ENCODE measurements around the gene PCBP4. TPM values are rescaled to one million over a fixed set of nuclear protein-coding genes. Genes with fewer than 3 reads are reported as not detected.
A peak's percentile ranks its signal among the peaks of the same experiment; 100 is the strongest.

The PCBP4 gene
- total RNA-seq, 1 donor, result 29.4 TPM

- H3K4me3 ChIP-seq (ENCODE audit: low read depth, low read length), result no peak overlapping the region
- no peak for DNase-seq (ENCODE audit: low read depth)
- no peak for TF ChIP-seq CTCF (IDR thresholded peaks at IDR 0.05; ENCODE audit: insufficient read depth, low read depth, low read length)
These were observed 40.0 kb upstream of the PCBP4 start for GRCh38 chr3:52007291-52007690.

GRCh38 chr3:52006820-52007133, 39.5 kb upstream of the PCBP4 start:
- H3K4me3 ChIP-seq (ENCODE audit: low read depth, low read length), result no peak overlapping the region
- no peak for TF ChIP-seq CTCF (IDR thresholded peaks at IDR 0.05; ENCODE audit: insufficient read depth, low read depth, low read length)
- DNase-seq (ENCODE audit: low read depth), result no peak

GRCh38 chr3:52006017-52006819, 39.0 kb upstream of the PCBP4 start:
- H3K4me3 ChIP-seq (ENCODE audit: low read depth, low read length), result no peak overlapping the region
- TF ChIP-seq CTCF (IDR thresholded peaks at IDR 0.05; ENCODE audit: insufficient read depth, low read depth, low read length), result no peak
- no peak for DNase-seq (ENCODE audit: low read depth)

- DNase-seq (ENCODE audit: low read depth), result no peak
- H3K4me3 ChIP-seq (ENCODE audit: low read depth, low read length), result no peak overlapping the region
- TF ChIP-seq CTCF (IDR thresholded peaks at IDR 0.05; ENCODE audit: insufficient read depth, low read depth, low read length), result no peak
These were observed 38.3 kb upstream of the PCBP4 start for GRCh38 chr3:52005571-52005986.

- TF ChIP-seq CTCF (IDR thresholded peaks at IDR 0.05; ENCODE audit: insufficient read depth, low read depth, low read length), result no peak
- no peak for DNase-seq (ENCODE audit: low read depth)
- H3K4me3 ChIP-seq (ENCODE audit: low read depth, low read length), result no peak overlapping the region
These were observed 37.7 kb upstream of the PCBP4 start for GRCh38 chr3:52004906-52005395.

- H3K4me3 ChIP-seq (ENCODE audit: low read depth, low read length), result no peak overlapping the region
- DNase-seq (ENCODE audit: low read depth), result peak; percentile 59
- peak; percentile 76 for TF ChIP-seq CTCF (IDR thresholded peaks at IDR 0.05; ENCODE audit: insufficient read depth, low read depth, low read length)
These were observed 37.0 kb upstream of the PCBP4 start for GRCh38 chr3:52004163-52004787.
